NCI-H345 treated with DMSO at 0.1 percent for 48 hours (cell line): ENCODE data around the gene KCNK7.

Source experiments
- DNase-seq: peaks from one replicate; lab custom pipeline; 2025; ENCODE audit not compliant: unreplicated experiment; lab: John Stamatoyannopoulos, UW

The KCNK7 gene

GRCh38 chr11:65611758-65612603 is 16.4 kb upstream of the KCNK7 start:
- no peak for DNase-seq

GRCh38 chr11:65611028-65611757 is 15.6 kb upstream of the KCNK7 start:
- DNase-seq: no peak

DNA sequence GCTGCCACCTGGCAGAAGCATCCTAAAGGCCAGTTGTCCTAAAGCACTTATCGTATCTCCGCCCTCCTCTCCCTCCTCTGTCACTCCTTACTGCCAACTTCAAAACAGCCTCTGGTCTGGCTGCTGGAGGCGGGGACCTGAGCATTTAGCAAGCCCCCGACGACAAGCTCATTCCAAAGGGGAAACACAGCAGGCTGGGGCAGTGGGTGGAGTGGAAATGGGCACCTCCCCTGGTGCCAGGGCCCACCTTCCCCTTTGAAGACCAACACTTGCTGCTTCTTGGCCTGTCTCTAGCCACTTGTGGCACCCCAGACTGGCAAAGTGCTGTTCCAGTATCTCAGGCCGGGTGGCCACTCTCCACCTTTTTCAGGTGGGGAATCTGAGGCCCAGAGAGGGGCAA is 14.8 kb upstream of the KCNK7 start:
- no peak for DNase-seq

DNA sequence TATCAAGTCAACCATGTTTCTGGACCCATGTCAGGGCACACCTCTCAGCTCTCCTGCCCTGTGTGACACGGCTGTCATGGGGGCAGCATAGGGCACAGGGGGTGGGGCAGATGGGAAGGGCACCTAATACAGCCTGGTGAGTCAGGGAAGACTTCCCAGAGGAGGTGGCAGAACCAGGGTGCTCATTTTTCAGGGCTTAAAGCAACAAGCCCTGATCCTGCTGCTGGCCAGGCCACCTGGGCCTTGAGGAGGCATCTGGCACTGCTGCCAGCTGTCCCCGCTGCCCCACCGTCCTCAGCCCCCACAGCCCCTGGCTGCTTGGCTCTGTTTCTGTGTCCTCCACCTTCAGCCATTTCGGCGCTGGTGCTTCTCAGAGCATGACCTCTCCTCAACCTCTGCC is 14.1 kb upstream of the KCNK7 start:
- no peak for DNase-seq

DNA sequence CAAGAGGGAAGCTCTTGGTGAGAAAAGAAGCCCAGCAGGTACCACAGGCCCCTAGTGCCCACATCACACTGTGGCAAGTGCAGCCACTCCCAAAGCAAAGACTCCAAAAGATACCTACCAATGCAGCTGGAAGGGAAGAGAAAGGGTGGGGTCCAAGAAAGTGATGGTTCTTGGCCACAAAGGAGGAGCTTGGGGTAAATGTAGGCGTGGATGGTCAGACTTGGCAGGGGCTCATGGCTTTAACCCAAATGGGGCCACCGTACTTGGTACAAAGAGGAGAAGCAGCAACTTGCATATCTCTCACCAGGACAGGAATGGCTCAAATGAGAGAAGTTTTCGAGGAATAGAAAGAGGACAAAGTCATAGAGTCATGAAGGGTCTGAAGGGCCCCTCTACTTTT is 13.6 kb upstream of the KCNK7 start:
- DNase-seq: no peak

GRCh38 chr11:65607614-65608426 is 12.2 kb upstream of the KCNK7 start:
- DNase-seq: no peak

- no peak for DNase-seq
Measured at GRCh38 chr11:65606876-65607613, 11.4 kb upstream of the KCNK7 start.

DNA sequence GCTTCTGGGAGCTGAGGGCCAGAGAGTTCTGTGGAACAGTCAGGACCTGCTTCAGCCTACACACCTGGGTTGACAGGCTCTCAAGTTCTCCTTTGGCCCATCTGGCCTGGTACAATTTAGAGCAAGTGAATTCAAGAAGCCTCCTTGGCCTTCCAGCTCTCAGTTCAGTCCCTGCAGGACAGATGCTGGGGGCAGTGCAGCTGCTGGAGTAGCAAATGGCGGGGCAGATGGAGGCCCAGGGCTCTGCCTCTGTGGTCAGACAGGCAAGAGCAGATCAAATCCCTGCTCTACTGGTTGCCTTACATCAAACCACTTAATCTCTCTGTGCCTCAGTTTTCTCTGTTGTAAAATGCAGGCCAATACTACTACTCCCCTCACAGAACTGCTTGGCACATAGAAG is 8.7 kb upstream of the KCNK7 start:
- no peak for DNase-seq

DNA sequence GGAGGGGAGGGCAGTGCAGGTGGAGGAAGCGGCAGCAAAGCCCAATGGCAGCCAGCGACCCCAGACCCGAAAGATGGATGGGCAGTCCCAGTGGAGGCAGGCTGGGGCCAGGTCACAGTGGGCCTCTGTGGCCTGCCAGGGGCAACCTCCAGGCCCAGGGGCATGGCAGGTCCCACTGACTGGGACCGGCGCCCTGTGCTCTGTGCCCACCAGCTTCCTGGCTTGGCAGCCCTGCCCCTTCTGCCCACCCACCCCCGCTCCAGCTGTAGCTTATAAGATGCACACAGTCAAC is 4.3 kb upstream of the KCNK7 start:
- no peak for DNase-seq

- no peak for DNase-seq
Measured at GRCh38 chr11:65599216-65599954, 3.8 kb upstream of the KCNK7 start.

DNA sequence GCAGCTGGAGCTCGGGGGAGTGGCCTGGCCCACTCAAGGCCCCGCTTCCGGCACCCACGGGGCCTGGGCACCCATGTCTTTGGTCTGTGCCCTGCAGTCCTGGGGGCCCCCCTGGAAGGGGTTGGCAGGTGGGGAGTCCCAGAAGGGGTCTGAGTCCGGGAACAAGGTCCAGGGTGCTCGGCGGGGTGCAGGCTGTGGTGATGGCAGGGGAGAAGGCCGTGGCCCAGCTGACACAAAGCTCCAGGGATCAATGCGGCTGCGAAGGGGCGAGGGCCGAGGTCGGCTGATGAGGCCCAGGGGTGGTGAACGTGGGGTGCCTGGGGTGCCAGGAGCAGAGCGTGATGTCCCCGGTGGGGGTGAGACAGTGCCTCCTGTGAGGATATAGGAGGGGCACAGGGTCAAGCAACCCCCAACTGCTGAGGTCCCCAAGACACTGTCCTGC is 2.7 kb upstream of the KCNK7 start:
- DNase-seq: no peak

GRCh38 chr11:65596520-65596919 is 920 bp upstream of the KCNK7 start:
- no peak for DNase-seq

GRCh38 chr11:65595131-65595530 is 469 bp downstream of the KCNK7 start:
- no peak for DNase-seq

GRCh38 chr11:65593518-65594414 is 1.8 kb downstream of the KCNK7 start:
- DNase-seq: no peak

DNA sequence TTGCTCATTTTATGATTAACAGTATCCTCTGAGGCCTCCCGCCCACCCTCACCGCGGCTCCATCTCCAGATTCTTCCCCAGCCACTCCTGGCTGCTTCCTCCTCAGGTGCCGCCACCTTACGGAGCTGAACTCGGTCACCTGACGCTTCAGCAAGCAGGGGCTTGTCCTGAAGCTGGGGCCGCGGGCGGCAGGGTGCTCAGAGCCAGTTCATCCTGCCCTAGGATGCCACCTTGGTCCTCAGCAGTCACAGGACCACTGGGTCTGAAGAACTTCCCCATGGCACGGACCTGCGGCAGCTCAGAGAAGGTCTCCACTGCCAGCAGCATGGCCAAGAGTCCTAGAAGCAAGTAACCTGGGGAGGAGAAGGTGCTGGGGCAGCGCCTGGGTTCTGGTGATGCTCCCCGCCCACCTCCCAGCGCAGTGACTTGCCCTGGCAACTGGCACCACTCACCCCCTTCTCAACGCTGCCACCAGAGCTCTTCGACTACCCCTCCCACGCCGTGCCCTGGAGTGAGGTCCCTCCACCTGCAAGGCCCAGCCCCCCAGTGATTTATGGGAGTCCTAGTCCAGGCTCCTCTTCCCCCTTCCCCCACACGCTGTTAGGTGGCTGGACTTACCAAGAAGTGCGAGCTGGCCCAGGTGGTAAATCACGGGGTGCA is 2.6 kb downstream of the KCNK7 start:
- DNase-seq: no peak

- DNase-seq: no peak
Measured at GRCh38 chr11:65591939-65592857, 3.4 kb downstream of the KCNK7 start.

GRCh38 chr11:65590240-65590738 is 5.3 kb downstream of the KCNK7 start:
- DNase-seq: no peak
